ENCODE results near the gene TEX14. TPM values are rescaled to one million over a fixed set of nuclear protein-coding genes. Genes with fewer than 3 reads are reported as not detected.
A peak's percentile ranks its signal among the peaks of the same experiment; 100 is the strongest.

TEX14 gene
- total and polyA plus RNA-seq, 11 donors = 0.04 to 0.36 (median 0.10) TPM; not detected in 3

- H3K9me3 ChIP-seq = no peaks in the 10 kb centered on the region
- ATAC-seq (no peak), DNase-seq (no peak)
- no peaks in the 10 kb centered on the region for H3K4me1 ChIP-seq
- H3K27me3 ChIP-seq = no peaks in the 10 kb centered on the region
- no peaks in the 10 kb centered on the region for H3K36me3 ChIP-seq
- no peak overlapping the region for H3K4me3 ChIP-seq
- WGBS, 4 donors = 89 to 96% (median 94%) methylated on average over 3 of the region's 3 CpGs
- no peak overlapping the region for H3K27ac ChIP-seq
- TF ChIP-seq CTCF (IDR thresholded peaks at IDR 0.05) = no peak
- no peak for TF ChIP-seq POLR2A (IDR thresholded peaks at IDR 0.05)
- intact Hi-C loops (cut with DNase I) = no loop called here
Observed at GRCh38 chr17:58597371-58597770, 94.5 kb downstream of the TEX14 start.

GRCh38 chr17:58595194-58595792 is 96.6 kb downstream of the TEX14 start:
- Histone ChIP-seq H3K9me3 (no peaks in the 10 kb centered on the region), H3K4me1 (no peaks in the 10 kb centered on the region), H3K36me3 (no peaks in the 10 kb centered on the region), H3K27me3 (no peaks in the 10 kb centered on the region), H3K4me3 (no peak overlapping the region), H3K27ac (no peak overlapping the region)
- no peak for DNase-seq
- 82 to 88% (median 84%) methylated on average over 5 of the region's 5 CpGs for WGBS, 4 donors
- intact Hi-C loops (cut with DNase I) = no loop called here
- no peak for ATAC-seq
- TF ChIP-seq POLR2A (IDR thresholded peaks at IDR 0.05) = no peak
- TF ChIP-seq CTCF (IDR thresholded peaks at IDR 0.05) = no peak

GRCh38 chr17:58593123-58593522 is 98.7 kb downstream of the TEX14 start:
- no peak overlapping the region for H3K27ac ChIP-seq
- intact Hi-C loops (cut with DNase I) = no loop called here
- no peaks in the 10 kb centered on the region for H3K36me3 ChIP-seq
- DNase-seq (no peak), ATAC-seq (no peak)
- no peaks in the 10 kb centered on the region for H3K27me3 ChIP-seq
- no peak for TF ChIP-seq CTCF (IDR thresholded peaks at IDR 0.05)
- TF ChIP-seq POLR2A (IDR thresholded peaks at IDR 0.05) = no peak
- WGBS, 4 donors = 82 to 98% (median 90%) methylated on average over 1 of the region's 1 CpG
- H3K4me3 ChIP-seq = no peak overlapping the region
- no peaks in the 10 kb centered on the region for H3K9me3 ChIP-seq
- no peaks in the 10 kb centered on the region for H3K4me1 ChIP-seq

- no peaks in the 10 kb centered on the region for H3K27me3 ChIP-seq
- no peaks in the 10 kb centered on the region for H3K9me3 ChIP-seq
- TF ChIP-seq CTCF (IDR thresholded peaks at IDR 0.05) (peak in 2 of 12 donors; percentile 11 to 22), POLR2A (IDR thresholded peaks at IDR 0.05) (no peak)
- no peak overlapping the region for H3K27ac ChIP-seq
- H3K4me1 ChIP-seq = no peaks in the 10 kb centered on the region
- H3K4me3 ChIP-seq = no peak overlapping the region
- 87 to 91% (median 90%) methylated on average over 6 of the region's 6 CpGs for WGBS, 4 donors
- intact Hi-C loops (cut with DNase I) = no loop called here
- DNase-seq (no peak), ATAC-seq (no peak)
- no peaks in the 10 kb centered on the region for H3K36me3 ChIP-seq
Observed at GRCh38 chr17:58591455-58591854, 100.4 kb downstream of the TEX14 start.

All from heart left ventricle (tissue), 16 donors.